ENCODE data around the gene ELN. TPM values are rescaled to one million over a fixed set of nuclear protein-coding genes. Genes with fewer than 3 reads are reported as not detected.
"Not testable (repeated sequence)": the region's sequence is repeated elsewhere in the genome, so short reads cannot be mapped to it uniquely, and the experiment has no call there.

ELN gene
- polyA plus RNA-seq, 6 donors from 2014 or later = not detected

DNA sequence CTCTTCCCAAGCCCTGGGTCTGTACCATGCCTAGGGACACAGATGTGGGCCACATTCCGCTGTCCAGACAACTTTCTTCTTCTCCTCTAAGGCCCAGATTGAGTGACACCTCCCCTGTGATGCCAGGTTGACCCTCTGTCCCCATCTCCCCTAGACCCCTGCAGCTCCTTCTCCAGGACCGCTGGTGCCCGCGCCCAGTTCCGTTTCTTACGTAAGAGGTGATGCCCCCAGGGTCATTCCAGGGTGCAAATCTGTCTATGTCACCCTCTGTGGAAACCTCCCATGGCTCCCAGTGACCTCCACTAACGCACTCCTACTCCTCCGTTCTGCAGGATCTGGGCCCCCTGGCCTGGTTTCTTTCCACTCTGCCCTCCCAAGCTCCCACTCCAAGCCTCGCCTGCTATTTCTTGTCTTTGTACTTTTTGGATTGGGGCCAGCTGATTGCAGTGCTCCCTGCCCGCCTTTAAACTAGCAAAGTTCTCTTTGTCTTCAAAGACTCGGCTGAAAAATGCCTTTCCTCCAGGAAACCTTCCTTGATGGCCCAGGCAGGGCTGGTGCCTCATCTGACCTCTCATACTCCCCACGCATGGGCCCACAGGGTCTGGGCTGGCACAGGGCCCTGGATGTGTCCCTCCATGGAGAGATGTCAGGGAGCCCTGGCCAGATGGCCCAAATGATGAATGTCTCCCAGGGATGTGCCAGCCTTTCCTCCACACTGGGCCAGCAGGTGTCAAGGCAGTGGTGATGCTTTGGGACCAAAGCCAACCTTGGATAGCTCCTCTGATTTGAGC, 21.3 kb upstream of the ELN start:
- Mint-ChIP-seq H3K27me3 (peaks cover 7 to 20% (median 15%) of the 10 kb centered on the region in 3 donors), H3K9me3 (no peaks in the 10 kb centered on the region), H3K27ac (peak overlapping the region in 1 of 6 donors; percentile 10), H3K4me1 (peaks cover 5 to 9% (median 6%) of the 10 kb centered on the region in 3 donors), H3K36me3 (no peaks in the 10 kb centered on the region), H3K4me3 (no peak overlapping the region)
- DNase-seq = no peak
- no peak for ATAC-seq (ENCODE audit: low read depth in 2 of 2)

DNA sequence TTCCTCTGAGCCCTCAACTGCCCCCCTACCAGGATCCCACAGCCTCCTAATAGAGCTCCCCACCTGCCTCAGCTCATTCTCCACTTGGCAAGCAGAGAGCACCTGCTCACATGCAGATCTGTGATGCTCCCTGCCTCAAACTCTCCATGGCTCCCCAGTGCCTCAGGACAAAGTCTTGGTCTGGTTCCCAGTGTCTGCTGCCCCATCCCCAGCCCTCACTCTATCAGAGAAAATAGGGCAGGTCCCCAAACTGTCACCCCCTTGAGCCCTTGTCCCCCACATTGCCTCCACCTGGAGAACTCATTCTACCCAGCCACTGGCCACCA, 20.8 kb upstream of the ELN start:
- Mint-ChIP-seq H3K27ac (no peak overlapping the region), H3K36me3 (no peaks in the 10 kb centered on the region), H3K4me1 (peaks cover 5 to 8% (median 6%) of the 10 kb centered on the region in 3 donors), H3K4me3 (no peak overlapping the region), H3K27me3 (peaks cover 4 to 19% (median 15%) of the 10 kb centered on the region in 3 donors), H3K9me3 (no peaks in the 10 kb centered on the region)
- ATAC-seq (ENCODE audit: low read depth in 2 of 2) (no peak), DNase-seq (no peak)

DNA sequence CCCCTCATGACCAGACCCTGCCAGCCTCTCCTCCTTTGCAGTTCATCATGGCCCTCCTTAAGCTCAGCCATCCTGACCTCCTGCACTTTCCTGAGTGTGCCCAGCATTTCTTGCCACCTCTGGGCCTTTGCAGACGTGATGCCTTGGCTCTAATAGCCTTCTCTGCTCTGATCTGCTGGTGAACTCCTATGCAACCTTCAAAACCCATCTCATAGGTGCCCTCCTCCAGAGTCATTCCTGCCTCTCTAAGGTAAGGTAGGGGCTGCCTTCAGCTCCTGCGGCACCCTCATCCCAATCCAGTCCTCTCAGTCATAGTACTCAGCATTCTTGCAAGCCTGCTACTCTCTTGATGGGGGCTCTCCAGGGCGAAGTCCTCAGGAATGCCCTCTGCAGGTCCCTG, 19.3 kb upstream of the ELN start:
- no peak for ATAC-seq (ENCODE audit: low read depth in 2 of 2)
- no peak for DNase-seq
- Mint-ChIP-seq H3K27me3 (peaks cover 4 to 15% (median 12%) of the 10 kb centered on the region in 3 donors), H3K9me3 (no peaks in the 10 kb centered on the region), H3K4me1 (peaks cover 0 to 3% (median 0%) of the 10 kb centered on the region in 3 donors), H3K27ac (no peak overlapping the region), H3K4me3 (no peak overlapping the region), H3K36me3 (no peaks in the 10 kb centered on the region)

DNA sequence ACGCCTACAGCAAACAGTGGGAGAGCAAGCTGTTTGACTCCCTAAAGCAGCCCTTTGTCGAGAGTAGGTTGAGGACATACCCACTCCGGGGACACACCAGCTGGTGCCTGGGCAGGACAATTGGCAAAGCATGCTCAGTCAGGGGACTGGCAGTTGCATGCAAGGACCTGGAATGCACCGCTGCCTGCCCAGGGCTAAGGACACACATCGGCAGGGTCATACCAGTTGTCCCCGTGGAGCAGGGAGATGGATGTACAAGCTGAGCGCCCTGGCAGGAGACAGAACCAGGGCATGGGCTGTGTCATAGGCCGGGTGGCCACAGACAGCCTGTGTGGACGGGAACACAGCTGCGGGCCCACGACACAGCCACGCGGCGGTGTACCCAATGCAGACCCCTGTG, 18.3 kb upstream of the ELN start:
- ATAC-seq (ENCODE audit: low read depth in 2 of 2) (no peak), DNase-seq (no peak)
- Mint-ChIP-seq H3K36me3 (no peaks in the 10 kb centered on the region), H3K27me3 (peaks cover 4 to 15% (median 12%) of the 10 kb centered on the region in 3 donors), H3K4me3 (no peak overlapping the region), H3K9me3 (no peaks in the 10 kb centered on the region), H3K4me1 (peaks cover 0 to 3% (median 0%) of the 10 kb centered on the region in 3 donors), H3K27ac (no peak overlapping the region)

GRCh38 chr7:74010407-74010806, 17.6 kb upstream of the ELN start:
- ATAC-seq (ENCODE audit: low read depth in 2 of 2) (no peak), DNase-seq (no peak)
- no peaks in the 10 kb centered on the region for H3K36me3 Mint-ChIP-seq
- peaks cover 4 to 15% (median 12%) of the 10 kb centered on the region in 3 donors for H3K27me3 Mint-ChIP-seq
- H3K9me3 Mint-ChIP-seq = no peaks in the 10 kb centered on the region
- peaks cover 0 to 3% (median 0%) of the 10 kb centered on the region in 3 donors for H3K4me1 Mint-ChIP-seq
- H3K4me3 Mint-ChIP-seq = no peak overlapping the region
- H3K27ac Mint-ChIP-seq = peak overlapping the region in 1 of 6 donors; percentile 70

DNA sequence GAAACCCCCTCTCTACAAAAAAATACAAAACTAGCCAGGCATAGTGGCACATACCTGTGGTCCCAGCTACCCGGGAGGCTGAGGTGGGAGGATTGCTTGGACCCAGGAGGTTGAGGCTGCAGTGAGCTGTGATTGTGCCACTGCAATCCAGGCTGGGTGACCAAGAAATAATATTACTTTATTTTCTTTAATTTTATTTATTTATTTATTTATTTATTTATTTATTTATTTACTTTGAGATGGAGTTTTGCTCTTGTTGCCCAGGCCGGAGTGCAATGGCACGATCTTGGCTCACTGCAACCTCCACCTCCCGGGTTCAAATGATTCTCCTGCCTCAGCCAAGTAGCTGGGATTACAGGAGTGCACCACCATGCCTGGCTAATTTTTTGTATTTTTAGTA, 16.6 kb upstream of the ELN start:
- ATAC-seq (ENCODE audit: low read depth in 2 of 2); DNase-seq; H3K4me3 Mint-ChIP-seq; H3K36me3 Mint-ChIP-seq; H3K4me1 Mint-ChIP-seq; H3K9me3 Mint-ChIP-seq; H3K27ac Mint-ChIP-seq: not testable (repeated sequence)
- peaks cover 4 to 15% (median 12%) of the 10 kb centered on the region in 3 donors for H3K27me3 Mint-ChIP-seq

DNA sequence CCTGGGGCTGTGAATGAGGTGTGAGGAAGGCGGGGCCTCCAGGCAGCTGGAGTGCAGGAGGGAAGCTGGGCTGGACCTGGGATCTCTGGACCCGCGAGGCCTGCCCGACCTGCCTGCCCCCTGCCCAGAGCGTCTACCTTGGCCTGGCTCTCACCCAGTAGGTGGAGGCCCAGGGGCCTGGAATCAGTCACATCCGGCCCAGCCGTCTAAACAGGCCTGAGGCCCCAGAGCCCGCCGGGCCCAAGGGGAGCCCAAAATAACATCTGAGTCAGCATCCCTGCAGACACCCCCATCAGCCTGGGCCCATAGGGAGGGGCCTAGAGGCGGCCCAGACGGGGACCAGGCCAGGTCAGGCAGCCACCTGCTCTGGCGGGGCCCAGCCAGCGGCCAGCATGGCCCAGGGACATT, 15.1 kb upstream of the ELN start:
- ATAC-seq (ENCODE audit: low read depth in 2 of 2) = peak in 1 of 2 donors; percentile 21
- no peaks in the 10 kb centered on the region for H3K4me1 Mint-ChIP-seq
- H3K27me3 Mint-ChIP-seq = peaks cover 4 to 15% (median 5%) of the 10 kb centered on the region in 3 donors
- no peaks in the 10 kb centered on the region for H3K9me3 Mint-ChIP-seq
- H3K36me3 Mint-ChIP-seq = no peaks in the 10 kb centered on the region
- no peak for DNase-seq
- no peak overlapping the region for H3K27ac Mint-ChIP-seq
- H3K4me3 Mint-ChIP-seq = no peak overlapping the region

DNA sequence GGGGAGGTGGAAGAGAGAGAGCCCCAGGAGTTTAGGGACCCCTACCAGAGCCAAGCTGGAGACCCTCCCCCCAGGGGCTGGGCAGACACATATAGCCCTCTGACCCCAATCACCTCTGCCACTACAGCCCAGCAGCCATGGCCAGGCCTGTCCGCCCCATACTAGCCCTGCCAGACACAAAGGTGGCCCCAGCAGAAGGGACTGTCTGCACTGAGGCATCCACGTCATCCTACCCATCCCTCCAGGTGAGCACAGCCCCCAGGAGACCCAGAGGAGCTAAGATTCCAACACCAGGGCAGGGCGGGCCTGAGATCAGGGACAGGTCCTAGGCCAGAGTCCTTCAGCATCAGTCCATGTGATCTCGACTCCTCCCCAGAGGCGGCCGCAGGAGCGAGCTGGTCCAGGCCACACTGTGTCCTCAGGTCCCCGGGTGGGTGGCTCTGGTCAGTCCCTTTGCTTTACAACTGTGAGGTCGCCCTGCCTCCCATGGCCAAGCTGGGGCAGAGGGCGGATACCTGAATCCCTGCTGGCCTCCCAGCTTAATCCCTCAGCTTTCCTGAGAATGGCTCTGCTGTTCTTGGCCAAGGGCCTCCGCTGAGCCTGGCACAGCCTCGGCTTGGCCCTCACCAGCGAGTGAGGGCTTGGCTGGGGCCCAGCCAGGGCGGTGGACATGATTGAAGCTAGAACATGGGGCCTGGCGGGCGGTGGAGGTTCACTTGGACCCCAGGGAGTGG, 14.3 kb upstream of the ELN start:
- Mint-ChIP-seq H3K4me3 (no peak overlapping the region), H3K27me3 (peaks cover 0 to 20% (median 13%) of the 10 kb centered on the region in 3 donors), H3K9me3 (no peaks in the 10 kb centered on the region), H3K4me1 (no peaks in the 10 kb centered on the region), H3K27ac (no peak overlapping the region), H3K36me3 (no peaks in the 10 kb centered on the region)
- ATAC-seq (ENCODE audit: low read depth in 2 of 2) = no peak
- no peak for DNase-seq

DNA sequence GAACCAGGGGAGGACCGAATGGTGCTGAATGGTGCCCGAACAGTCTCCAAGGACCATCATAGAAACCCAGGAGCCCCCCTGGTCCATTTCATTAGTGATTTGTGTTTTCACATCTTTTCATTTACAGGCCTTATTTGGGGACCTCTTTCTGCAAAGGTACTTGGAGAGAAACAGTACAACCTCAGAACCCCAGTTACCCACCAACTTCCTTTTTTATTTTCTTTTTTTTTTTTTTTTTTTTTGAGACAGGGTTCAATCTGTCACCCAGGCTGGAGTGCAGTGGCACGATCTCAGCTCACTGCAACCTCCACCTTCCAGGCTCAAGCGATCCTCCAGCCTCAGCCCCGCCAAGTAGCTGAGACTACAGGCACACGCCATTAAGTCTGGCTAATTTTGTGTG, 13.0 kb upstream of the ELN start:
- ATAC-seq (ENCODE audit: low read depth in 2 of 2) = no peak
- Mint-ChIP-seq H3K36me3 (no peaks in the 10 kb centered on the region), H3K4me3 (no peak overlapping the region), H3K27me3 (peaks cover 0 to 26% (median 23%) of the 10 kb centered on the region in 3 donors), H3K27ac (no peak overlapping the region), H3K4me1 (no peaks in the 10 kb centered on the region), H3K9me3 (no peaks in the 10 kb centered on the region)
- no peak for DNase-seq

DNA sequence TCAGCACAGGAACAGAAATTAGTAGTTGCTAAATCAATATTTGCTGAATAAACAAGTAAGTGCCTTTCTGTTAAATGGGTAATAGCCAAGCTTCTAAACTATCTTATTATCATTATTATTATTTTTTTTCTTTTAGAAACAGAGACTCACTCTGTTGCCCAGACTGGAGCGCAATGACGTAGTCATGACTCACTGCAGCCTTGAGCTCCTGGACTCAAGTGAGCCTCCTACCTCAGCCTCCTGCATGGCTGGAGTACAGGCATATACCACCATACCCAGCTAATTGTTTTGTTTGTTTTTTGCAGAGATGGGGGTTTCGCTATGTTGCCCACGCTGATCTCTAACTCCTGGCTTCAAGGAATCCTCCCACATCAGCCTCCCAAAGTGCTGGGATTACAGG, 12.3 kb upstream of the ELN start:
- Mint-ChIP-seq H3K9me3 (no peaks in the 10 kb centered on the region), H3K27me3 (peaks cover 0 to 24% (median 20%) of the 10 kb centered on the region in 3 donors), H3K36me3 (no peaks in the 10 kb centered on the region), H3K27ac (no peak overlapping the region), H3K4me1 (no peaks in the 10 kb centered on the region), H3K4me3 (peak overlapping the region in 1 of 8 donors; percentile 29)
- DNase-seq (no peak), ATAC-seq (ENCODE audit: low read depth in 2 of 2) (no peak)

DNA sequence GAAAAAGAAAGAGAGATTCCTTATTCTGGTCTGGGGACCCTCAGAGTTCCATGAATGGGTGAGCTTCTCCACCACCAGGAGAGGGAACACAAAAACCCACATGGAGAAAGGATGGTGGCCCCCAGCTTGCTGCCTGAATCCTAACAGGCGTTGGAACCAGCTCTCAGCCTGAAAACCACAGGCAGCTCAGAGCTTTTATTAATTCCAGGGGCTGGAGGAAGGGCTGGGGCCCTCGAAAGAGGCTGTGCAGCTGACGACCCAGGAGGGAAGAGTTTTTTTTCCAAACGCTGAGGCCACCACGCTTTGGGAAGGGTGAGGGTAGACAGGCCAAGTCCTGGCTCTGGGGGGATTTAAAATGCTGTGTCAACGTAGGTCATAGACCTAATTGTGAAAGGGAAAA, 10.8 kb upstream of the ELN start:
- Mint-ChIP-seq H3K27me3 (peaks cover 0 to 24% (median 19%) of the 10 kb centered on the region in 3 donors), H3K4me1 (no peaks in the 10 kb centered on the region), H3K27ac (no peak overlapping the region), H3K4me3 (no peak overlapping the region), H3K36me3 (no peaks in the 10 kb centered on the region), H3K9me3 (no peaks in the 10 kb centered on the region)
- DNase-seq (no peak), ATAC-seq (ENCODE audit: low read depth in 2 of 2) (no peak)

DNA sequence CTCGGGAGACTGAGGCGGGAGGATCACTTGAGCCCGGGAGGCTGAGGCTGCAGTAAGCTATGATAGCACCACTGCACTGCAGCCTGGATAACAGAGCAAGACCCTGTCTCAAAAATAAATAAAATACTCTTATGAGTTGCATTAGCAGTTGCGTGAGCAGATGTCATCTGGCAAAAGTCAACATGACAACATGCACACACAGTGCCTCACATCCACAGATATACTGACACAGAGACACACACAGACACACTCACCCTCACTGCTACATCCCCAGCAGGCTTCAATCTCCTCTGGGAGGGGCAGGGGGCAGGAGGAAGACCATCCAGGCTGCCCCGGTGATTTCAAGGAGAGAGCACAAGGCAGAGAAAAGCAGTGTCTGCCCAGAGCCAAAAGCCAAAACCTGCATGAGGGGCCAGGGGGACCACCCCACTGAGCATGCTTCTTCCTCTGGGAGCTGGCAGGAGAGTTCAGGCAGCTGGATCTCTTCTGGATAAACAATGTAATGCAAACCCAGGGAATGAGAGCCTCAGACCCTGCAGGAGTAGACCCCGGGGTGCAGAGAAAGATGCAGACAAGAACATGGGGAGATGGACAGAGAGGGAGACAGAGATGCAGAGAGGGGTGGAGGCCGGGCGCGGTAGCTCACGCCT, 9.6 kb upstream of the ELN start:
- no peaks in the 10 kb centered on the region for H3K4me1 Mint-ChIP-seq
- H3K27me3 Mint-ChIP-seq = peaks cover 6 to 29% (median 23%) of the 10 kb centered on the region in 3 donors
- no peak overlapping the region for H3K4me3 Mint-ChIP-seq
- H3K9me3 Mint-ChIP-seq = no peaks in the 10 kb centered on the region
- H3K27ac Mint-ChIP-seq = peak overlapping the region in 1 of 6 donors; percentile 76
- DNase-seq = no peak
- H3K36me3 Mint-ChIP-seq = no peaks in the 10 kb centered on the region
- no peak for ATAC-seq (ENCODE audit: low read depth in 2 of 2)

- peak overlapping the region in 1 of 6 donors; percentile 6 for H3K27ac Mint-ChIP-seq
- no peaks in the 10 kb centered on the region for H3K4me1 Mint-ChIP-seq
- peaks cover 8 to 37% (median 31%) of the 10 kb centered on the region in 3 donors for H3K27me3 Mint-ChIP-seq
- ATAC-seq (ENCODE audit: low read depth in 2 of 2) (no peak), DNase-seq (no peak)
- H3K4me3 Mint-ChIP-seq = no peak overlapping the region
- no peaks in the 10 kb centered on the region for H3K9me3 Mint-ChIP-seq
- no peaks in the 10 kb centered on the region for H3K36me3 Mint-ChIP-seq
Observed at GRCh38 chr7:74019149-74019548, 8.8 kb upstream of the ELN start.

Measured in naive B cell (primary cell).